ENCODE data around the gene BRSK1.

BRSK1 gene

GRCh38 chr19:55252760-55253663 is 30.8 kb upstream of the BRSK1 start:
- TF ChIP-seq SIN3A (IDR thresholded peaks at IDR 0.05; ENCODE audit: borderline replicate concordance, insufficient read depth, low read length): no peak
- TF ChIP-seq POLR2AphosphoS5 (IDR thresholded peaks at IDR 0.05; ENCODE audit: low read depth, low read length): no peak
- TF ChIP-seq TAF1 (IDR thresholded peaks at IDR 0.05; ENCODE audit: borderline replicate concordance, insufficient read depth, low read length): no peak
- TF ChIP-seq FOXP2 (optimal IDR thresholded peaks at IDR 0.05; ENCODE audit: borderline replicate concordance, extremely low read depth, extremely low read length, insufficient read depth): no peak
- TF ChIP-seq, protein P1, sequence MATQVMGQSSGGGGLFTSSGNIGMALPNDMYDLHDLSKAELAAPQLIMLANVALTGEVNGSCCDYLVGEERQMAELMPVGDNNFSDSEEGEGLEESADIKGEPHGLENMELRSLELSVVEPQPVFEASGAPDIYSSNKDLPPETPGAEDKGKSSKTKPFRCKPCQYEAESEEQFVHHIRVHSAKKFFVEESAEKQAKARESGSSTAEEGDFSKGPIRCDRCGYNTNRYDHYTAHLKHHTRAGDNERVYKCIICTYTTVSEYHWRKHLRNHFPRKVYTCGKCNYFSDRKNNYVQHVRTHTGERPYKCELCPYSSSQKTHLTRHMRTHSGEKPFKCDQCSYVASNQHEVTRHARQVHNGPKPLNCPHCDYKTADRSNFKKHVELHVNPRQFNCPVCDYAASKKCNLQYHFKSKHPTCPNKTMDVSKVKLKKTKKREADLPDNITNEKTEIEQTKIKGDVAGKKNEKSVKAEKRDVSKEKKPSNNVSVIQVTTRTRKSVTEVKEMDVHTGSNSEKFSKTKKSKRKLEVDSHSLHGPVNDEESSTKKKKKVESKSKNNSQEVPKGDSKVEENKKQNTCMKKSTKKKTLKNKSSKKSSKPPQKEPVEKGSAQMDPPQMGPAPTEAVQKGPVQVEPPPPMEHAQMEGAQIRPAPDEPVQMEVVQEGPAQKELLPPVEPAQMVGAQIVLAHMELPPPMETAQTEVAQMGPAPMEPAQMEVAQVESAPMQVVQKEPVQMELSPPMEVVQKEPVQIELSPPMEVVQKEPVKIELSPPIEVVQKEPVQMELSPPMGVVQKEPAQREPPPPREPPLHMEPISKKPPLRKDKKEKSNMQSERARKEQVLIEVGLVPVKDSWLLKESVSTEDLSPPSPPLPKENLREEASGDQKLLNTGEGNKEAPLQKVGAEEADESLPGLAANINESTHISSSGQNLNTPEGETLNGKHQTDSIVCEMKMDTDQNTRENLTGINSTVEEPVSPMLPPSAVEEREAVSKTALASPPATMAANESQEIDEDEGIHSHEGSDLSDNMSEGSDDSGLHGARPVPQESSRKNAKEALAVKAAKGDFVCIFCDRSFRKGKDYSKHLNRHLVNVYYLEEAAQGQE (IDR thresholded peaks at IDR 0.05; ENCODE audit: insufficient read depth in 1 of 2, low read depth in 2 of 2, low read length in 2 of 2): no peak

DNA sequence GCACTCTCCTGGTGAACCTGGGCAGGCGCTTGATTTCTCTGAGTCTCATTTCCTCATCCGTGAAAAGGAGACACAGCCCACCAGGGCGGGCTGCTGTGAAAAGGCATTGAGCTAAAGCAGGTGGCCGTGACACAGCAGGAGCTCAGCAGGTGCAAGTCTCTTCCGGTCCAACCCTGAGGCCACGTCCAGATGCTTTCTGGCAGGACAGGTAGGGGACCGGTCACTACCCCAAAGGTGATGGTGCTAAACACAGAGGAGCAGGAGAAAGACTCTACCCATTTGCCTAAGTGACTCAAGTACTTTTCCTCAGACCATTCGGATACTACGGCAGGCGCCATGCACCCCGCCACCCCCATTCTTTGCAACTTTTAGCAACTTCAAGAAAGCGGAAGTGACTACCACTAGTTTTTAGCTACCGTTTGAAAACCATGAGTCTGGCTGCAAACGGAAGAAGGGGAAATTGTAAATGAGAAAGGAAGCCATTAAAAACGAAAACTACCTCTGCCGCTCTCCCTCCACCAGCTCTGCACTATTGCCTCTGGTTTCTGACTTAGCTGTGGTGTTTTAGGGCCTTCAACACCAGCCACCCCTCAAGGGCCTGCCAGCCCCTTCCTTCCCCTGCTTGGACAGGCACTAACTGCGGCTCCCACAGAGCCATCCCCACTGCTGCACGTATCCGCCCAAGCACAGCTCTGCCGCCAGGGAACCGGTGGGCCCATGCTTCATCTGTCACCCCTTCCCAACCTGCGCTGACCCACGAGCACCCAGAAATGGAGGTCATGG is 29.8 kb upstream of the BRSK1 start:
- TF ChIP-seq TAF1 (IDR thresholded peaks at IDR 0.05; ENCODE audit: borderline replicate concordance, insufficient read depth, low read length) (no peak), POLR2AphosphoS5 (IDR thresholded peaks at IDR 0.05; ENCODE audit: low read depth, low read length) (no peak), FOXP2 (optimal IDR thresholded peaks at IDR 0.05; ENCODE audit: borderline replicate concordance, extremely low read depth, extremely low read length, insufficient read depth) (no peak), SIN3A (IDR thresholded peaks at IDR 0.05; ENCODE audit: borderline replicate concordance, insufficient read depth, low read length) (no peak)
- TF ChIP-seq, protein P1 (IDR thresholded peaks at IDR 0.05; ENCODE audit: insufficient read depth in 1 of 2, low read depth in 2 of 2, low read length in 2 of 2): no peak

GRCh38 chr19:55254625-55254977 is 29.2 kb upstream of the BRSK1 start:
- TF ChIP-seq SIN3A (IDR thresholded peaks at IDR 0.05; ENCODE audit: borderline replicate concordance, insufficient read depth, low read length) (no peak), POLR2AphosphoS5 (IDR thresholded peaks at IDR 0.05; ENCODE audit: low read depth, low read length) (no peak), FOXP2 (optimal IDR thresholded peaks at IDR 0.05; ENCODE audit: borderline replicate concordance, extremely low read depth, extremely low read length, insufficient read depth) (no peak), TAF1 (IDR thresholded peaks at IDR 0.05; ENCODE audit: borderline replicate concordance, insufficient read depth, low read length) (no peak)
- TF ChIP-seq, protein P1 (IDR thresholded peaks at IDR 0.05; ENCODE audit: insufficient read depth in 1 of 2, low read depth in 2 of 2, low read length in 2 of 2): no peak

- TF ChIP-seq FOXP2 (optimal IDR thresholded peaks at IDR 0.05; ENCODE audit: borderline replicate concordance, extremely low read depth, extremely low read length, insufficient read depth) (no peak), TAF1 (IDR thresholded peaks at IDR 0.05; ENCODE audit: borderline replicate concordance, insufficient read depth, low read length) (no peak), POLR2AphosphoS5 (IDR thresholded peaks at IDR 0.05; ENCODE audit: low read depth, low read length) (no peak), SIN3A (IDR thresholded peaks at IDR 0.05; ENCODE audit: borderline replicate concordance, insufficient read depth, low read length) (no peak)
- TF ChIP-seq, protein P1 (IDR thresholded peaks at IDR 0.05; ENCODE audit: insufficient read depth in 1 of 2, low read depth in 2 of 2, low read length in 2 of 2): no peak
Measured at GRCh38 chr19:55255618-55256423, 28.0 kb upstream of the BRSK1 start.
